M059J (cell line): ENCODE data around the gene SPAG16. TPM values are rescaled to one million over a fixed set of nuclear protein-coding genes. Genes with fewer than 3 reads are reported as not detected.

Experiments used
- DNase-seq: peaks from one replicate; pipeline ENCODE4 v3.0.0-alpha.2; 2012; ENCODE audit warnings: low read depth
- total RNA-seq: library from RNA; depleted of rRNA; stranded (reverse); fragments of >200 nt; shearing (Covaris generic); gene quantifications from 2 replicates; pipeline ENCODE4 v1.2.3, GENCODE V29; 2014; rRNA removed

The SPAG16 gene
- total RNA-seq, 1 experiment from 2014 or later: 37.8 TPM

DNA sequence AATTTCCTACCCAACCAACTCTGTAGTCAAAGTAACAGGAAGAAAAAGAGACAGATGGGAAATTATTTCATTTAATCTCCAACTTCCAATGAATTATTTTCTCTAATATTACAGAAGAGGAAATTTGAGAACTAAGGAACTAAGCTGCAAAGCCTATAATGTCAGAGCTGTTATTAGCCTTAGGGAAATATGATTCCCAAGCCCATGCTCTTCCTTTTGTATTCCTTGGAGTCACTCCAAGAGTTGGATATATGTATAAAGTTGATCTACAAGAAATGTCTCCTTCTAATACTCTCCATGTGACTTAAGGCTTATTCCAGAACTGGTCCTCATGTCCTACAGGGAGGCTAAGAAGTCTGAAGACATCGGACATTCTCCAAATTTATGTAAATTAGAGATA lies 1095.0 kb downstream of the SPAG16 start:
- DNase-seq: no peak

DNA sequence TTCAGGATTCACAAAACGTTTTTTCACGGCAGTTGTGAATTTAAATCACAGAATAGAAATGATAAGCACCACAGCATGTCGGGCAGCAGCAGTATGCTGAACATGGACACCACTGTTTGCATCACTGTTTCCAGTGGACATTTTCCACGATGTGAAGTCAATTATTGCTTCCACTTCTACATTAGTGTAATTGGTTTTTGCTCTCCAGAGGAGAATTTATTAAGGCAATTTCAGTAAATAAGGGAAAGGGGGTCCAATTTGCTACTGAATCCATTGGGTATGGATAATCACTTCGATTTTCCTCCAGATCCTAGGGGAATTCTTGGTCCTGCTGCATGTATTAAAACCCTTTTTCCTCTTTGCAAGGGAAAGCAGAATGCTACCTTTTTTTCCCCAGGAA lies 1096.4 kb downstream of the SPAG16 start:
- no peak for DNase-seq

DNA sequence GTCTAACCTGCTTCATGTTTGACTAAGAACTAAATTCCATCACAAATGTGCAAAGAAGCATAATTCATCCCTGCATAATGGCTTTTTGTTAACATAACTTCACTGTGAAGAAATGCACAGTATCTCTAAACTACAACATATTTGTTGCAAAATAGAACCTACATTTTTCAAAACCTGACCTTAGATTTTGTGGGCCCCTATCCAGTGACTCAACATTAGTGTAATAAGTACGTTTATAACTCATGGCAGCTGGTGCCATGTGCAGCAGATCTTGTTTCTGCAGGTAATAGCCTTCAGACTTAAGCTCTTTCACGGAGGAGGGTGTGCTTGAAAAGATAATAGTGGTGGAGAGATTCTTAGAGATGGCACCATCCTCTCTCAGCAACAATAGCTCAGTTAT lies 1098.0 kb downstream of the SPAG16 start:
- no peak for DNase-seq

DNA sequence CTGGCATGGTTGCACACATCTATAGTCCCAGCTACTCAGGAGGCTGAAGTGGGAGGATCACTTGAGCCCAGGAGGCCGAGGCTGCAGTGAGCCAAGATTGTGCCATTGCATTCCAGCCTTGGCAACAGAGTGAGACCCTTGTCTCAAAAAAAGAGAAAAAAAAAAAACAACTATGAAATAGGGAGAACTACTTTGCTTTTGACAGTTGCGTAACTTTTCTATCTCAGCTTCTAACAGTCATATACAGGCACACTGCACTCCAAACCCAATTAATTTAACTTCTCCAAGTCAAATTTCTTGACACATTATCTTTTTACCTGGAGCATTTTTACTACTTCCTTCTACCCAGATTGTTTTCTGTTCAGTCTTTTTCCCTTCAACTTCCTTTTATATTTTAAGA lies 1102.5 kb downstream of the SPAG16 start:
- DNase-seq: no peak

DNA sequence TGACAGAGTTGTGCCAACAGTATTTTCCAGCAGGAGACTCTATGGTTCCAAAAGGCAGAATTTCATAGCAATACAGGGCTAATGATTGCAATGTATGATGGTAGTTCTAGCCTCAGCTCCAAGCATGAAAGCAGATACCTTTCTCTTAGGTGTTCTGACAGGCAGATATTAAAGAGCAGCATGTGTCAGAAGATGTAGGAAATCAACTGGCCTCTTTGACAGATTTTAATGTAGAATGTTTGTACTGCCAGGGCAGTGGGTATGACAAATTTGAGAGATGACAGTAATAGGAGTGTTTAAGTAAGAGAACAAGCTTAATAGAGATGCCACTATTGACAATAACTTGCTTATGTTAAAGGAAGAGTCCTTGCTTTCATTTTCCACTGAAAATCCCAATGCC lies 1105.1 kb downstream of the SPAG16 start:
- no peak for DNase-seq

DNA sequence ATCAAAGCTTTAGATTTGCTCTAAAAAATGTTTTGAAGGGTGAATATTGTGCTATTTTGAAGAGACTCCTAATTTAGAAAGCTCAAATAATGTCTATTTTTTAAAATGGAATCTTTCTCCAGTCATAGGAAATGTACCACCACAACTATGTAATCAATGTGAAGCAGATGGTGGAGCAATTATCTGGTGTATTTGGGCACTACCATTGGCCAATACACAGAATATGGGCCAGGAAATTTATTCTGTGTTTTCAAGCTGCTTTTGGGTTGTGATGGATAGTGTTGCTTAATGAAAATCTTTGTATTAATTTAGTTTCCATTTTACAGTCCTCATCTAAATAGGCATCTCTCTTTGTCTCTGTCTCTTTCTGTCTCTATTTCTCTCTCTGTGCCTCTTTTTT lies 1109.5 kb downstream of the SPAG16 start:
- DNase-seq: no peak

DNA sequence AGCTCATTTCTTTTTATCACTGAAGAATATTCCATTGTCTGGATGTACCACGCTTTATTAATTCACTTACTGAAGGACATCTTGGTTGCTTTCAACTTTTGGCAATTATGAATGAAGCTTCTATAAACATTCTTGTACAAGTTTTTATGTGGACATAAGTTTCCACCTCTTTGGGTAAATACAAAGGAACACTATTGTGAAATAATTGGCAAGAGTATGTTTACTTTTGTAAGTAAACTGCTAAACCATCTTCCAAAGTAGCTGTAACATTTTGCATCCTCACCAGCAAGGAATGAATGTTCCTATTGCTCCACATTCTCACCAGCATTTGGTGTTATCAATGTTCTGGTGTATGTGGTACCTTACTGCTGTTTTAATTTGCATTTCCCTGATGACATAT lies 1110.8 kb downstream of the SPAG16 start:
- peak; percentile 3 for DNase-seq

DNA sequence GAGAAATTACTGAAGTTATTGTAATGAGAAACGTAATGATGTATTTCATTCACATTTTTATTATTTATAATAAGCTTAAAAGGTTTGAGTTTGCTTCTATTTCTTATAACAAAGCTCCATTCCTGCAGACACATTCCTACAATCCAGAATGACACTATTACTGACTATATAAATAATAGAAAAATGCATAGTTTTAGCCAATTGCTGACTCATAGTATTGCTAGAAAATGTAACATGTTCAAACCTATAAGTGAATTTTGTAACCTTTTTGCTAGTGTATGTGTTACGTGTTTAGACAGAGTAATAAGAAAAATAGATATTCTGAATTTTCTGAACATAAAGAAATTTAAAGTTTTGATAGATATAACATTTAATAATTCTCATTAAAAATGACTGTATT lies 1117.3 kb downstream of the SPAG16 start:
- no peak for DNase-seq

DNA sequence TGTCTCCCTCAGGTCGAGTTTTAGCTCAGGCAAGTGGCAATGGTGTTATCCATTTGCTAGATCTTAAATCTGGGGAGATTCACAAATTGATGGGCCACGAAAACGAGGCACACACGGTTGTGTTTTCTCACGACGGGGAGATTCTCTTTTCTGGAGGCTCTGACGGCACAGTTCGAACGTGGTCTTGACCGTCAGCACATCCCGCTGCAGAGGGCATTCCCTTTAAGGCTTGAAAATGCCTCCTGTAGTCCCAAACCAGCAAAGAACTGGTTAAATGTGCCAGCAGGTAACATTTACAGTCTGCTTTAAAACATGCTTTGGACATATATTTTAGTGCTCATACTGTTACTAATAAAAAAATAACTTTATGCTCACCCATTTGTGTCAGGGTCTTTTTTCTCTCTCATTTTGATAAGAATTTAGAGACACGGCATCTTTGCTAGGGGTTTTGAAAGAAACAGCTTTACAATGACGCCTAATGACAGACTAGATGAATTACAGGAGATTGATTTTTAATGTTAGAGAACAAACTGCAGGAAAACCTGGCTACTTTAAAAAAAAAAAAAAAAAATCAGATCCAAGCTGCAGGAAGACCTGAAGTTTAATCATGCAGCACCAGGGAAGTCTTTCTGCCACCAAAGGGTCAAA lies 1126.0 kb downstream of the SPAG16 start:
- DNase-seq: peak; percentile 8

DNA sequence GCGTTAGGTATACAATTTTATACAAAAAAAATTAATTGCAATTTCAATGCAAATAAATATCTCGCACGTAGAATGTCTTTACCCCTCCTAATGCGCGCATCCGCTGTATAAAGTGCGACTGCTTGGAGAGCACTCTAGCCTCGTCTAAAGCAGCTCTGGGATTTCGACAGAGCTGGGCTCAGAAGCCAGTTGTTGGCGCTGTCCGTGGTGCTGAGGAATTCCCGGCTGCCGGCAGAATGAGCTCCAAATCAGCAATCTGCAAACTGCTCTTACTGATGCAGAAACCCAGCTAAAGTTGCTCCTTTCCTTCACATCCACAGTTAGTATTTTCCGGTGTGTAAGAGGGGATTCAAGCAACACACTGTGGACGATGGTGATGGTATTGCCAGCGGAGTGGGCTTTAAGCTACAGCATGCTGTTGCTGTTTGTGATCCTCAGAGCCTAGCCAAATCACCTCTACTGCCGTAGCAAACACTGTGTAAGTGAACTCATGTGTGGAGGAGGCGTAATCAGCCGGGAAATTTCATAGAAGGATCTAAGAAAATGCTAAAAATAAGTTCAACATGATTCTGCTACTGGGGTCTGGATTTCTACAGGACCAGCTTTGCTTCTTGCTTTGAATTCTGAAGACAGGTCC lies 1126.8 kb downstream of the SPAG16 start, which contains the start of gene VWC2L:
VWC2L (plus strand) TSS at position 137 of the 637 bp plus-strand sequence. CDS start 3,140 bp downstream, outside the sequence.
- peak; percentile 68 for DNase-seq

DNA sequence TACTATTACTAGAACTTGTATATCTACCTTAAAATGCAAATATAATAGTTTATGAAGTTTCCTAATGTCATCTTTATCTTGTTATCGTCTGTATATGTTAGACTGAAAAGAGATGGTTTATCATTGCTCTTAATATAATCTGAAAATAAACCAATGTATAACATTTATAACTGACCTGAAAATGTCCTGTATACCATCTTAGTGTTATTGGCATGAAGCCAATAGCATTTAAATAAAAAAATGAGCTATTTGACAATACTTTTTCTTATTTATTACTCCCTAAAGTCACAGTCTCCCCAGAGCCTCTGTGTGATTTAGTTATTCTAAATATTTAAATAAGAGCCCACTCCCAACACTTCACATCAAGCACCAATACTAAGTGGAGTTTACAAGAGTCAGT lies 1128.4 kb downstream of the SPAG16 start:
- DNase-seq: no peak

DNA sequence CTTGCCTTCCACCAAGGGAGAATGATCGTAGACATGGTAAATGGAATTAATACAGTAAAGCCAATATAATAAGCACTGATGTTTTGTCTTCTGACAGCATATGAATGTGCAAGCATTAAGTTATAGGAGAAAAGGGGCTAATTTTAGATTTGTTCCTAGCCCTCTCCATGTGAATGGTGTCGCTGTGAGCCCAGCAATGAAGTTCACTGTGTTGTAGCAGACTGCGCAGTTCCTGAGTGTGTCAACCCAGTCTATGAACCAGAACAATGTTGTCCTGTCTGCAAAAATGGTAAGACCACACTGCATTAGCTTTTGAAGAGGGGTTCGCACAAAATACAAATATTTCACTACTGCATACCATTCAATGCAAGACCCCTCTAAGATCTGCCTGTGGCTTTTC lies 1152.2 kb downstream of the SPAG16 start:
- peak; percentile 1 for DNase-seq

DNA sequence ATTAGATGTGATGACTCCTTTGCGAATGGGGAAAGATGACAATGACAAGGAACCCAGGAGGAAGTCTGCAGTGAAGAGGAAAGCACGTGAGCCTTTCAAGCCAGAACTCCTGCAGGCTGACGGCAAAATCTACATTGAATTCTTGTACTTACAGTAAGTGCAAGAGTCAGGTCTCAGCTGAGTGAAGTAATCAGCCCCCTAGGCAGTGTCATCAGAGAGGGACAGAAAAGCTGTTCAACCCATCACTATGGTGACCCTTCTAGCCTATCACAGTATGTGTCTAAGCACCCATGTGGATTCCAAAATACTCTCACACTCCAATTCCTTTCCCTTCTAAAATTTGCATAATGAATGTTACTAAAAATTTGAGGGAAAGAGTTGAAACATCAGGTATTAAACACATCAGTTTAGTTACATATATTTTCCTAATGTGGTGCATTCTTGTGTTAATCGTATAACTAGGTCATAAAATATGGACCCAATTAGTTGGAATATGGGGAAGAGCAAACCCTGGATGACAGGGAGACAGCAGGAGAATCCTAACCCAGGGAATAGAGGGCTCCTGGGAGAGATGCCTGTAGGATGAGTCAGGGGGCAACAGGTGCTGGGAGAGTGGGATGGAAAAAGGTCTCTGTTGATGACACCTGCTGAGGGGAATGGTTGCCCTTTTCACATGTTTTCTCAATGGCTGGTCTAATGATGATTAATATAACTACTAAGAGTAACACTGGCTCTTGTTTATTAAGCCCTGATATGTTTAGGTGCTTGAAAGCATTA lies 1166.0 kb downstream of the SPAG16 start:
- no peak for DNase-seq

DNA sequence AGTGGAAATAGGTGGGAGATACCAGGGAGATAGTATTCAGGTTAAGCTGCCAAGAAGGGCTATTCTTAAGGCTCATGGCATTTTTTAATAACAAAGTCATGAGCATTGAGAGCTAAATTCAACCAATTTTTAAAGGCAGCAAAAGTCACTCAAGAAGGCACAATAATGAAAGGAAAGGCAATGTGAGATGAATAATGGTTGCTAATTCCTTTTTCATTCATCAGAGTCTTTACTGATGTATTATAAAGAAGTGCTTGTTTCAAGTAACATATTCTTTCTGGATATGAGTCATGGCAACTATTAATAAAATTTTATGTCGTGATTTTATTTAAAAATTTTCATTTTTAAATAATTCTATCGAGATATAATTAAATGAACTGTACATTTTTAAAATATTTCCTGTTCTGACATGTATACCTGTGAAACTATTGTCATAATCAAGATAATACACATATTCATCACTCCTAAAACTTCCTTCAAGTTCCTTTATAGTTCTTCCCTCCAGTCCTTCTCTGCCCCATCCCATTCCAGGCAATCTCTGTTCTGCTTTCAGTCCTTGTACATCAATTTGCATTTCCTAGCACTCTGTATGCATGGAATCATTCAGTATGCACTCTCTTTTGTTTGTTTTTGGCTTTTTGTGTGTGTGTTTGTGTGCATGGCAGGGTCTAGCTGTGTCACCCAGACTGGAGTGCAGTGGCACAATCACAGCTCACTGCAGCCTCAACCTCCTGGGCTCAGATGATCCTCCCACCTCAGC lies 1167.4 kb downstream of the SPAG16 start:
- DNase-seq: no peak

Other genes with a start within 250 kb of the SPAG16 start
- 8.2 and 8.3 TPM in 2 replicates for gene IKZF2, start 132.9 kb upstream of the SPAG16 start, total RNA-seq